Natural killer cell (primary cell): ENCODE measurements around the gene UBE2Z. TPM values are rescaled to one million over a fixed set of nuclear protein-coding genes. Genes with fewer than 3 reads are reported as not detected.
A peak's percentile ranks its signal among the peaks of the same experiment; 100 is the strongest.

Source experiments
- ATAC-seq, 3 donors: fragments of 150-1000 bp in 2 of 3; fragments of 200-7000 bp in 1 of 3; cut with Tn5 transposase; 1 replicate in 1 of 3; 2 replicates in 2 of 3; pipeline ENCODE4 v1.10.0; 2021; ENCODE audit warnings: mild to moderate bottlenecking in 2 of 3, moderate library complexity in 2 of 3
- DNase-seq, 2 donors: peaks; one replicate each; pipeline versions ENCODE4 v3.0.0 to v3.0.0-alpha.2; 2013 to 2021; ENCODE audit warnings: mixed read lengths in 1 of 2
- H3K27ac ChIP-seq: one replicate; pipeline ENCODE4 v1.5.1; 2013; ENCODE audit warnings: mild to moderate bottlenecking, low read length
- H3K27me3 ChIP-seq: one replicate; pipeline ENCODE4 v1.6.1; 2013; ENCODE audit warnings: low read length; ENCODE audit not compliant: control insufficient read depth, insufficient read depth
- H3K36me3 ChIP-seq: one replicate; pipeline ENCODE4 v1.6.1; 2013; ENCODE audit warnings: low read length; ENCODE audit not compliant: control insufficient read depth, insufficient read depth
- H3K4me1 ChIP-seq: one replicate; pipeline ENCODE4 v1.6.1; 2013; ENCODE audit warnings: low read length; ENCODE audit not compliant: control insufficient read depth, insufficient read depth
- H3K4me3 ChIP-seq: one replicate; pipeline ENCODE4 v1.5.1; 2013; ENCODE audit warnings: low read length
- H3K9me3 ChIP-seq: one replicate; pipeline ENCODE4 v1.6.1; 2013; ENCODE audit warnings: low read length; ENCODE audit not compliant: control insufficient read depth, insufficient read depth
- H3K27ac Mint-ChIP-seq, 2 donors: one replicate each; pipeline ENCODE4 v1.8.0; 2022; ENCODE audit warnings: mild to moderate bottlenecking in 2 of 2, mixed read lengths in 2 of 2, moderate library complexity in 1 of 2
- H3K27me3 Mint-ChIP-seq, 2 donors: one replicate each; pipeline ENCODE4 v1.8.0; 2022; ENCODE audit warnings: low read depth in 2 of 2, mixed read lengths in 2 of 2
- H3K36me3 Mint-ChIP-seq: one replicate; pipeline ENCODE4 v1.8.0; 2022; ENCODE audit warnings: mixed read lengths
- H3K4me1 Mint-ChIP-seq, 2 donors: one replicate each; pipeline ENCODE4 v1.8.0; 2022; ENCODE audit warnings: mixed read lengths in 2 of 2
- H3K4me3 Mint-ChIP-seq: one replicate; pipeline ENCODE4 v1.8.0; 2022; ENCODE audit warnings: mild to moderate bottlenecking, moderate library complexity, mixed read lengths
- H3K9me3 Mint-ChIP-seq, 2 donors: one replicate each; pipeline ENCODE4 v1.8.0; 2022; ENCODE audit warnings: mixed read lengths in 2 of 2
- CTCF ChIP-seq: fragments of 200-600 bp; IDR thresholded peaks from one replicate; pipeline ENCODE4 v1.8.0; 2022; ENCODE audit warnings: antibody characterized with exemption
- WGBS: methylation state at CpG from one replicate; pipeline ENCODE4 v1.1.7; 2013; ENCODE audit warnings: missing lambda C conversion rate; ENCODE audit not compliant: insufficient coverage; 5-methylcytosine and 5-hydroxymethylcytosine counted together
- intact Hi-C: fragments of 100-400 bp; cut with micrococcal nuclease; formaldehyde crosslinking; loops from one replicate; pipeline ENCODE4 v1.14.2; 2022
- total RNA-seq, 4 donors: library from RNA; stranded (reverse); fragments of 120-200 nt in 1 of 4; gene quantifications; one replicate each; pipeline versions ENCODE4 v1.2.3 to v1.2.4, GENCODE V29; 2013 to 2022

Gene UBE2Z
- 10 to 100 TPM; 89.0 to 94.0 (median 89.6) TPM for total RNA-seq
- 51.6 TPM for total RNA-seq (2013)

GRCh38 chr17:48908047-48908843, at the start of gene UBE2Z:
TSS of gene UBE2Z (plus strand) at chr17:48908407. CDS start at chr17:48908504, 97 bp downstream.
- H3K27me3 Mint-ChIP-seq, result no peaks in the 10 kb centered on the region
- Histone ChIP-seq H3K27ac (peak within 1 kb of the TSS; percentile 92), H3K4me1 (peaks cover 24% of the 10 kb centered on the region), H3K27me3 (no peaks in the 10 kb centered on the region), H3K4me3 (peak within 1 kb of the TSS; percentile 53), H3K36me3 (peaks cover 10% of the 10 kb centered on the region), H3K9me3 (no peaks in the 10 kb centered on the region)
- peak within 1 kb of the TSS; percentile 86 to 98 for H3K27ac Mint-ChIP-seq
- intact Hi-C loops, result loop anchor here (1.0 kb wide), 2 partner anchors 16 to 36 kb away; partner anchors contain the start of genes ATP5MC1 and SNF8
- no peaks in the 10 kb centered on the region for H3K9me3 Mint-ChIP-seq
- H3K4me1 Mint-ChIP-seq, result peaks cover 45 to 49% of the 10 kb centered on the region in 2 donors
- peak; percentile 86 to 96 (median 88) for ATAC-seq
- WGBS, result under 1% methylated on average over 81 of the region's 81 CpGs
- H3K4me3 Mint-ChIP-seq, result peak within 1 kb of the TSS; percentile 91
- DNase-seq, result peak; percentile 78 to 95
- no peaks in the 10 kb centered on the region for H3K36me3 Mint-ChIP-seq
- no peak for TF ChIP-seq CTCF

GRCh38 chr17:48860034-48860433, 48.2 kb upstream of the UBE2Z start:
- H3K27me3 ChIP-seq, result no peaks in the 10 kb centered on the region
- no peak for DNase-seq
- 100% methylated on average over 3 of the region's 3 CpGs for WGBS
- no peaks in the 10 kb centered on the region for H3K4me1 ChIP-seq
- no peaks in the 10 kb centered on the region for H3K9me3 ChIP-seq
- no peak overlapping the region for H3K4me3 ChIP-seq
- no peaks in the 10 kb centered on the region for H3K4me1 Mint-ChIP-seq
- ATAC-seq, result no peak
- H3K27me3 Mint-ChIP-seq, result no peaks in the 10 kb centered on the region
- H3K9me3 Mint-ChIP-seq, result no peaks in the 10 kb centered on the region
- TF ChIP-seq CTCF, result peak; percentile 10
- H3K4me3 Mint-ChIP-seq, result no peak overlapping the region
- intact Hi-C loops, result no loop called here
- no peak overlapping the region for H3K27ac Mint-ChIP-seq
- H3K27ac ChIP-seq, result no peak overlapping the region
- peaks cover 10% of the 10 kb centered on the region for H3K36me3 Mint-ChIP-seq
- peaks cover 69% of the 10 kb centered on the region for H3K36me3 ChIP-seq

GRCh38 chr17:48860456-48860855, 47.8 kb upstream of the UBE2Z start:
- Mint-ChIP-seq H3K4me3 (no peak overlapping the region), H3K27ac (no peak overlapping the region), H3K4me1 (no peaks in the 10 kb centered on the region), H3K27me3 (no peaks in the 10 kb centered on the region), H3K9me3 (no peaks in the 10 kb centered on the region), H3K36me3 (peaks cover 8% of the 10 kb centered on the region)
- H3K4me3 ChIP-seq, result no peak overlapping the region
- WGBS, result 99% methylated on average over 4 of the region's 4 CpGs
- ATAC-seq (no peak), DNase-seq (no peak)
- intact Hi-C loops, result no loop called here
- H3K27me3 ChIP-seq, result no peaks in the 10 kb centered on the region
- H3K36me3 ChIP-seq, result peaks cover 66% of the 10 kb centered on the region
- no peaks in the 10 kb centered on the region for H3K9me3 ChIP-seq
- TF ChIP-seq CTCF, result no peak
- H3K4me1 ChIP-seq, result no peaks in the 10 kb centered on the region
- H3K27ac ChIP-seq, result no peak overlapping the region
